GM18909 (cell line): ENCODE data around the gene IFIT3.
A peak's percentile ranks its signal among the peaks of the same experiment; 100 is the strongest.

Source experiments
- ATAC-seq: cut with Tn5 transposase; IDR thresholded peaks from one replicate; pipeline ENCODE4 v1.9.1; 2021; ENCODE audit warnings: mild to moderate bottlenecking; ENCODE audit not compliant: unreplicated experiment, poor library complexity

Gene IFIT3

GRCh38 chr10:89351780-89352597 is 24.2 kb downstream of the IFIT3 start:
- peak; percentile 56 for ATAC-seq

- no peak for ATAC-seq
Observed at GRCh38 chr10:89352802-89353201, 25.0 kb downstream of the IFIT3 start.

DNA sequence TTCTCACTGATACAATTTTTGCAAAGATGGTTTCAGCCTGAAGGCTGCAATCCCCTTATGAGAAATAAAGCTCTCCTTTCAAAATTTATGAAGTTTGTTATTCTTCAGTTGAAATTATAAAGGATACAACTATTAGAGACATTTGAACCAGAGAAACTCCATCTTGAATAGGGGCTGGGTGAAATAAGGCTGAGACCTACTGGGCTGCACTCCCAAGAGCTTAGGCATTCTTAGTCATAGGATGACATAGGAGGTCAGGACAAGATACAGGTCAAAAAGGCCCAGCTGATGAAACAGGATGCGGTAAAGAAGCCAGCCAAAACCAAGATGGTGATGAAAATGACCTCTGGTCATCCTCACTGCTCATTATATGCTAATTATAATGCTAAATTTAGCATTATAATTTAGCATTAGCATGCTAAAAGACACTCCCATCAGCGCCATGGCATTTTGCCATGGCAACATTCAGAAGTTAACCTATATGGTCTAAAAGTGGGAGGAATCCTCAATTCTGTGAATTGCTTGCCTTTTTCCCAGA is 27.7 kb downstream of the IFIT3 start:
- ATAC-seq, result no peak

GRCh38 chr10:89357096-89357495 is 29.3 kb downstream of the IFIT3 start:
- ATAC-seq, result no peak

DNA sequence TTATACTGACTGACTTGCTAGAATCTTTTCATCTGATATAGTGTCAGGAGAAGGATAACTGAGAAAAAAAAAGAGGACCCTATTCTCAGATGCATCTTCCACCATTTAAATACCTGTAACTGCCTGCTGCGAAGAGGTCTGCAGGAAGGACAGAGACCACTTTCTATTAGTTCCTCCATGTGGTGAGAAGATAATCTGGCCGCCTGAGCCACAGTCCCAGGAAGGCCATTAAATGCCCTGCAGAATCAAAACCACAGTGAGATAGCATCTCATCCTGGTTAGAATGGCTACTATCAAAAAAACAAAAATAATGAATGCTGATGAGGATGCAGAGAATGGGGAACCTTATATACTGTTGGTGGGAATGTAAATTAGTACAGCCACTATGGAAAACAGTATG is 30.2 kb downstream of the IFIT3 start:
- no peak for ATAC-seq

DNA sequence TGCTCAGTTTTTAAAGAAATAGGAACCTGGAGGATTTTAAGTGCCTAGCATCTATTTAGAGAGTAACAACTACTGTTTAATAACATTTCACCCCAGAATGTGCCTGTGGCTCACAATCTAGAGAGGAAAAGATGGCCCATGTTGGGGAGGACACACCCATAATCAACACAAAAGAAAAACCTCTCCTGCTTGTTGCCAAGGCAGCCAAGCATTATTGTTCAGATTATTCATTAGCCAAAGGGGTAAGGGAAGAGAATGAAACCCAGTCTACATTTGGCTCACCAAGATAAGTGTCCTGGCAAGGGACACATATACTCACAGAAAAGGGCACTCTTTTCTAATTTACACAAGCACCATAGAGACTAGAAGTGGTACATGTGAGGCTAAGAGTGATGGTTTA is 32.4 kb downstream of the IFIT3 start:
- no peak for ATAC-seq

DNA sequence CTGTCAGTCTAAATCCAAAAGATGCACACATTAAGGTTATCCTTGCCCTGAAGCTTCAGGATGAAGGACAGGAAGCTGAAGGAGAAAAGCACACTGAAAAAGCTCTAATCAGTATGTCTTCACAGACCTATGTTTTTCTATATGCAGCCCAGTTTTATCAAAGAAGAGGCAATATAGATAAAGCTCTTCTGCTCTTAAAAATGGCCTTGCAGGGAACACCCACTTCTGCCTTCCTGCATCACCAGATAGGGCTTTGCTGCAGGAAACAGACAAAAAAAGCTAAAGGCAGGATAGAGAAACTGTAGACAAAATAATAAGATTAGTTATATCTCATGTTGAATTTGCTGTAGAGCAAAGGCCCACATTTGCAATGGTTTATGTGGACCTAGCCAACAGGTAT is 35.1 kb downstream of the IFIT3 start:
- no peak for ATAC-seq

DNA sequence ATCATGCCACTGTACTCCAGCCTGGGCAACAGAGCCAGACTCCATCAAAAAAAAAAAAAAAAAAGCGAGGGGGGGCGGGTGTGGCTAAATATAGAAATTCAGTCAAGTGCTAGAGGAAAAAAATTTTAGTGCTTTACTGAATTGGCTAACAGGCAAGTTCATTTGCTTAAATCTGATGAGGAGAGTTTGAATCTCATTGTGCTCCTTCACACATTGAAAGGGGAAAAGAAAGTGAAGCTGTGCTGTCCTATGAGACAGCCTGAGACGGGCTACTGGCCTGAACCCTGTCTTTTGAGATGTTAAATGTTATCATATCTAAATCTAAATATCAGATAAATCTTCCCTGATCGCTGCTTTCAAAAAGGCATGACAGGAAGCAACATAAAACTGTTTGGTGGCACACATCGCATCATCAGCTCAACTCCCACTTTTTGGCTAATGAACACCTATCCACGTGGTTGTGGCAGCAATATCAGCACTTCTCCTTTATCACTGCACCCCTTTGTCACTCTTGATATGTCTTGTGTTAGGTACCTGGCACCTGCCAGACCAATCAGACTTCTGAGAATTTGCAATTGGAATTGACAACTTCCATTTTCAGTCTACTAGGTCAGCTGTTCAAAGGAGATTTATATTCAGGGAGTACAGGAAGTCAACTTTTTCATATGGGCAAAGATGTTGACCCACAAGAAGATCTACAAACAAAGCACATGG is 36.1 kb downstream of the IFIT3 start:
- ATAC-seq, result no peak

DNA sequence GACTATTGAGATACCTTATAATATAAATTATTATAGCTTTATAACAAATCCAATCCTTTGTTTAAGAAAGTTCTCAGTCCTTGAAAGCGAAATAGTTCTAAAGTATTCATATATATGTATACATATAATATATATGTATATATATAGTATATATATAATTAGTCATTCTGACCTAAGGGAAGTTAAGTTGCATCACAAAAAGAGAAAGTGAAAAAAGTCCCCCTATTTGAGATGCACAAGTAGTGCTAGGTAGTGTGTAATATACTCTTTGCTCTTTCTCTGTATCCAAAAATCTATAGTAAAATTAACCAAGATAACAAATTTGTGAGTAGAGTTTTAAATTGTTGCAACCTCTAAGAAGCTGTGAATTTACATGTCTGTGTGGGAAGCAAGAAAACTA is 36.7 kb downstream of the IFIT3 start:
- ATAC-seq, result no peak

- peak; percentile 78 for ATAC-seq
Observed at GRCh38 chr10:89367529-89367928, 39.7 kb downstream of the IFIT3 start.

GRCh38 chr10:89368129-89368528 is 40.3 kb downstream of the IFIT3 start:
- ATAC-seq, result no peak

DNA sequence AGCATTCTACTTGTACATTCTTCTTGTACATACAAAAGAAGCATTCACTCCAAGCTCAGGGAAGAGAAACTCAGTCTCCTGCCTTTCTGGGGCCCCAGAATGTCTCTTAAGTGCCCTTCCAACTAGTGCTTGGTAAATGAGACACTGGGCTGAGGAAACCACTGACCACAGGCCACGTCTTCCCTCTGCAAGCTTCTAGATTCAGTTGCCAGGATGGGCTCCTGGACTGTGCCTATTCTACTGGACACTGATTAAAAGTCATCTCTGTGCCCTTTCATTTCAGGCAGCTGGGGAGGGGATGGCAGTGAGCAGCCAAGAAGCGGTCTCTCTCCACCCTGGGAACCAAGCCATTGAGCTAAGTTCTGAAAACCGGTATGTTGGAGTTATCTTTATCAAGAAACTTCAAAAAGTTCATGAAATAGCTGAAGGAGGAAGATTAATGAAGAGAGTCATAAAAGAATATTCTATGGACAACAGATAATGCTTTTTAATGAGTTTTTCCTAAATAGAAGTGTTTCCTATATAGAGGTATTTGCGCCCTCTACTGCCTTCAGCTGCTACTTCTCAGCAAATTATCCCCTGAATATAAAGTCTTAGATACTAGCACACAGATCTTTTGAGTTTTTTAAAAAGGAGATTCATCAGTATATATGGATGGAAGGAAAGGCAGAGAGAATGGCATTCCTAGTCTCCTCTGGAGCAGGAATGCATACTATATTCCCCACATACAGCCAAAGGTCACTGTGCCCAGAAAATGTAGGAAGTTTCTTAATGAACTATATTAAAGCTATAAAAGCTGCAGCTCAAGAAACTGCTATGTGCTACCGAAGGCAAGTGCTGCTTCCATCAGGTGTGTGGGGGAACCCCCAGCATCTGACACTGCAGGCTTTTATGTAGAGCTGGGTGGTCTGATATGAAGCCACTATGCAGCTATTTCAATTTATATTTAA is 41.6 kb downstream of the IFIT3 start:
- ATAC-seq, result no peak

DNA sequence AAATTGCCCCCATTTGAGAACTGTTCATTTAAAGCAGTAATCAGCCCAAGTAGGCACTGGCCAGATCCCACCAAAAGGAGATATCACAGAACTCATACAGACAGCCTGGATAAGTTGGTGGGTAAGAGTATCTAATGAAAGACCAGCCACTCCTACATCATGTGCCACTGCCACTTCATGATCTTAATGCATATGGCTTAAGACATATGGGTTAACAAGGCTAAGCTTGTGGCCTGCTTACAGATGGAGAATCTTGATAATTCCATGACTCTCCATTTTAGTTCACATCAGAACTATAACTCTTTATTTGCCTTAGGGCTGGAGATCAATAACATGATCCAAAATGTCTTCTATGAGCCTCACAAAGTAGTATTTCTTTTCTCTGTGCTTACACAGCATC is 43.3 kb downstream of the IFIT3 start:
- ATAC-seq, result no peak

DNA sequence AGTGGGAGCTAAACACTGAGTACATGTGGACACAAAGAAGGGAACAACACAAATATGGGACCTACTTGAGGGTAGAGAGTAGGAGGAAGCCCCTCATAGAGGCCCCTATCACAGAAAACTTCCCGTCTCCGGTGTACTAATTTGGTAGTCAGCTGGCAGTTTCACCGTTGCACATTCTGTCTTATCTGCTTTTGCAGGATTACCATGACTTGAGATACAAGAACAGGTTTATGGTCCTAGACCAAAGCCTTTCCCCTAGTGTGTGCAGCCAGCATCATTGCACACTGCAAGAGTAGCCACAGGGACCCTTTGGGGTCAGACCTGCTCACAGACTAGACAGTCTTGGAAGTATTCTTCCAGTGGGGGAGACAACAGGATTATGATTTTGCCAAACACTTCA is 44.2 kb downstream of the IFIT3 start:
- no peak for ATAC-seq

- no peak for ATAC-seq
Observed at GRCh38 chr10:89373916-89374711, 46.3 kb downstream of the IFIT3 start.

GRCh38 chr10:89374713-89375141 is 46.9 kb downstream of the IFIT3 start:
- no peak for ATAC-seq

GRCh38 chr10:89377705-89378637 is 50.2 kb downstream of the IFIT3 start, which contains the start of gene IFIT1B:
Gene IFIT1B, plus strand, starts transcription at chr10:89378056. Its CDS starts 80 bp downstream, at chr10:89378136.
- ATAC-seq, result no peak

- ATAC-seq, result no peak
Observed at GRCh38 chr10:89379103-89379502, 51.3 kb downstream of the IFIT3 start.
